SU-DHL-6 (cell line): ENCODE data around the gene NPIPB2.

ENCODE experiments used
- EZH2phosphoT487 ChIP-seq: fragments of 200-600 bp; sonication (generic), shearing (Covaris generic); conservative IDR thresholded peaks from 2 replicates; pipeline ENCODE4 v1.6.1; 2018; ENCODE audit warnings: mild to moderate bottlenecking, antibody characterized with exemption, low read length, moderate library complexity, mixed read lengths
- TF ChIP-seq, protein P1 (sequence below): fragments of 200-600 bp; sonication (generic); IDR thresholded peaks from one replicate; pipeline ENCODE4 v1.5.1; 2017; ENCODE audit warnings: antibody characterized with exemption, mild to moderate bottlenecking, low read length, moderate library complexity; ENCODE audit not compliant: insufficient read depth, poor library complexity, severe bottlenecking

- TF ChIP-seq, protein P1, sequence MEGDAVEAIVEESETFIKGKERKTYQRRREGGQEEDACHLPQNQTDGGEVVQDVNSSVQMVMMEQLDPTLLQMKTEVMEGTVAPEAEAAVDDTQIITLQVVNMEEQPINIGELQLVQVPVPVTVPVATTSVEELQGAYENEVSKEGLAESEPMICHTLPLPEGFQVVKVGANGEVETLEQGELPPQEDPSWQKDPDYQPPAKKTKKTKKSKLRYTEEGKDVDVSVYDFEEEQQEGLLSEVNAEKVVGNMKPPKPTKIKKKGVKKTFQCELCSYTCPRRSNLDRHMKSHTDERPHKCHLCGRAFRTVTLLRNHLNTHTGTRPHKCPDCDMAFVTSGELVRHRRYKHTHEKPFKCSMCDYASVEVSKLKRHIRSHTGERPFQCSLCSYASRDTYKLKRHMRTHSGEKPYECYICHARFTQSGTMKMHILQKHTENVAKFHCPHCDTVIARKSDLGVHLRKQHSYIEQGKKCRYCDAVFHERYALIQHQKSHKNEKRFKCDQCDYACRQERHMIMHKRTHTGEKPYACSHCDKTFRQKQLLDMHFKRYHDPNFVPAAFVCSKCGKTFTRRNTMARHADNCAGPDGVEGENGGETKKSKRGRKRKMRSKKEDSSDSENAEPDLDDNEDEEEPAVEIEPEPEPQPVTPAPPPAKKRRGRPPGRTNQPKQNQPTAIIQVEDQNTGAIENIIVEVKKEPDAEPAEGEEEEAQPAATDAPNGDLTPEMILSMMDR: no peak
- TF ChIP-seq EZH2phosphoT487: no peak
Measured at GRCh38 chr16:11903906-11904305, 37.9 kb downstream of the NPIPB2 start.
